PC-3 (cell line): ENCODE data around the gene ARHGAP28. TPM values are rescaled to one million over a fixed set of nuclear protein-coding genes. Genes with fewer than 3 reads are reported as not detected.

ENCODE experiments used
- ATAC-seq: fragments of 200-7000 bp; cut with Tn5 transposase; 2 replicates; pipeline ENCODE4 v1.9.1; 2020; ENCODE audit warnings: mild to moderate bottlenecking, moderate library complexity
- BruUV-seq: library from RNA; stranded (reverse); fragments of 400-500 nt; replicated peaks from 2 replicates; lab custom pipeline; 2021; lab: Mats Ljungman, UMichigan
- CTCF ChIA-PET: fragments of 300-600 bp; sonication (Branson Sonifier 250); formaldehyde crosslinking; loops from one replicate; lab custom pipeline; 2022; ENCODE audit warnings: antibody characterized with exemption; lab: Charles Lee
- POLR2A ChIA-PET: fragments of 300-600 bp; sonication (Branson Sonifier 250); formaldehyde crosslinking; loops from one replicate; lab custom pipeline; 2022; ENCODE audit warnings: antibody characterized with exemption; ENCODE audit not compliant: unreplicated experiment; lab: Charles Lee
- DNase-seq: peaks from one replicate; pipeline ENCODE4 v3.0.0-alpha.2; 2015
- H2AFZ ChIP-seq: fragments of 300-600 bp; sonication (generic); 2 replicates; pipeline ENCODE4 v1.6.0; 2016; ENCODE audit warnings: antibody characterized with exemption, low read length
- H3F3A ChIP-seq: fragments of 300-600 bp; sonication (generic); one replicate; pipeline ENCODE4 v1.6.0; 2017; ENCODE audit warnings: antibody characterized with exemption, low read length, control low read depth, mild to moderate bottlenecking; ENCODE audit not compliant: unreplicated experiment
- H3K27ac ChIP-seq: fragments of 300-600 bp; sonication (generic); 2 replicates; pipeline ENCODE4 v1.5.1; 2016; ENCODE audit warnings: mild to moderate bottlenecking, low read length
- H3K27me3 ChIP-seq: fragments of 300-600 bp; sonication (generic); 2 replicates; pipeline ENCODE4 v1.6.1; 2016; ENCODE audit warnings: low read length, mixed read lengths
- H3K36me3 ChIP-seq: fragments of 300-600 bp; sonication (generic); 2 replicates; pipeline ENCODE4 v1.6.1; 2016; ENCODE audit warnings: low read depth, mixed run types, low read length, mixed read lengths
- H3K4me1 ChIP-seq: fragments of 300-600 bp; sonication (generic); 2 replicates; pipeline ENCODE4 v1.5.1; 2016; ENCODE audit warnings: low read length; ENCODE audit not compliant: insufficient read depth
- H3K4me2 ChIP-seq: fragments of 300-600 bp; sonication (generic); 2 replicates; pipeline ENCODE4 v1.6.0; 2016; ENCODE audit warnings: low read length
- H3K4me3 ChIP-seq: fragments of 300-600 bp; sonication (generic); 2 replicates; pipeline ENCODE4 v1.5.1; 2016; ENCODE audit warnings: mild to moderate bottlenecking, low read length, mixed read lengths
- H3K79me2 ChIP-seq: fragments of 300-600 bp; sonication (generic); 2 replicates; pipeline ENCODE4 v1.6.1; 2017; ENCODE audit warnings: low read length, mixed read lengths
- H3K9ac ChIP-seq: fragments of 300-600 bp; sonication (generic); 2 replicates; pipeline ENCODE4 v1.6.0; 2016; ENCODE audit warnings: mild to moderate bottlenecking, low read length
- H3K9me2 ChIP-seq: fragments of 300-600 bp; sonication (generic); replicated peaks from 2 replicates; pipeline ENCODE4 v1.6.1; 2016; ENCODE audit warnings: mixed run types, low read length, mixed read lengths
- H3K9me3 ChIP-seq: fragments of 300-600 bp; sonication (generic); 2 replicates; pipeline ENCODE4 v1.6.1; 2016; ENCODE audit warnings: low read length, mixed read lengths
- H4K20me1 ChIP-seq: fragments of 300-600 bp; sonication (generic); 2 replicates; pipeline ENCODE4 v1.6.1; 2016; ENCODE audit warnings: low read length, mixed read lengths
- EZH2 ChIP-seq: fragments of 300-600 bp; sonication (generic); IDR thresholded peaks from one replicate; pipeline ENCODE4 v1.6.1; 2017; ENCODE audit warnings: antibody characterized with exemption, mild to moderate bottlenecking, low read length; ENCODE audit not compliant: unreplicated experiment
- EZH2phosphoT487 ChIP-seq: fragments of 300-600 bp; sonication (generic); IDR thresholded peaks from 2 replicates; pipeline ENCODE4 v1.6.1; 2018; ENCODE audit warnings: mild to moderate bottlenecking, antibody characterized with exemption, low read length, borderline replicate concordance
- intact Hi-C: fragments of 100-400 bp; cut with micrococcal nuclease; formaldehyde crosslinking; loops from 2 replicates; pipeline ENCODE4 v1.9.0; 2023
- total RNA-seq: library from RNA; depleted of rRNA; stranded (reverse); fragments of >200 nt; gene quantifications from 2 replicates; pipeline ENCODE4 v1.2.3, GENCODE V29; 2014
- TF ChIP-seq, protein P1 (sequence below): fragments of 300-600 bp; sonication (generic); conservative IDR thresholded peaks from 2 replicates; pipeline ENCODE4 v1.5.1; 2017; ENCODE audit warnings: antibody characterized with exemption, low read depth, mild to moderate bottlenecking, low read length

The ARHGAP28 gene
- total RNA-seq, 1 experiment from 2014 or later: 10.0 TPM

DNA sequence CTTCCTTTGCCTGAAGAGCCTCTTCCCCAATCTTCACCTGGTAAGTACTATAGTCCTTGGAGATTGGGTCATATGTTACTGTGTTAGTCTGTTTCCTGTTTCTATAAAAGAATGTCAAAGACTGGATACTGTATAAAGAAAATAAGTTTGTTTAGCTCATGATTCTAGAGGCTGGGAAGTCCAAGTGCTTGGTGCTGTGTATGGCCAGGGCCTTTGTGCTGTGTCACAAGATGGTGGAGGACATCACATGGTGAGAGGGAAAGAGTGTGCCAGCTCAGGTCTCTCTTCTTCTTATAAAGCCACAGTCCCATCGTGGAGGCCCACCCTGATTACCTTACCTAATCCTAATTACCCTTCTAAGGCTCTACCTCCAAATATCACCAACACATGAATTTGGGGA, 20.9 kb downstream of the ARHGAP28 start:
- BruUV-seq: no TSS peak
- CTCF ChIA-PET: no interaction called here
- H4K20me1 ChIP-seq: no peaks in the 10 kb centered on the region

DNA sequence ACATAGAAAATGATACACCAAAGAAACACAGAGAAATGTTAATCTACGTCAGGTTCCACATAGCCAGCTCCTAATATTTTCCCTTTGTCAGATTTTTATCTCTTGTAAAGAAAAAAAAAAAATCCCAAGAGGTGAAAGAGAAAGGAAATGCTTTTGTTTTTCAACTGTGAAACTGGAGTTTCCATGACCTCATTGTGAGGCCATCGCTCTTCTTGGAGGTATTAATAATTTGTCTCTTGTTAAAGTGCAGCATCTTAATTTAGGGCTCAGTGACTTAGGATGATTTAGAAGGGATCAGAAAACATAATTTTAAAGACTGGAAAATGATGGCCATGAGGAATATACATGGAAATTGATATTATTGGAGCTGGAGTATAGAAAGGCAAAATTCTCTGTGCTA, 21.7 kb downstream of the ARHGAP28 start:
- Histone ChIP-seq H4K20me1 (no peaks in the 10 kb centered on the region), H3K4me1 (peaks cover 25% of the 10 kb centered on the region), H3K9ac (no peak overlapping the region), H3K9me2 (no peaks in the 10 kb centered on the region), H2AFZ (no peak overlapping the region), H3K4me2 (no peak overlapping the region), H3K27ac (no peak overlapping the region), H3F3A (no peaks in the 10 kb centered on the region), H3K79me2 (no peaks in the 10 kb centered on the region), H3K27me3 (no peaks in the 10 kb centered on the region), H3K36me3 (no peaks in the 10 kb centered on the region), H3K4me3 (no peak overlapping the region), H3K9me3 (no peaks in the 10 kb centered on the region)
- TF ChIP-seq, protein P1, sequence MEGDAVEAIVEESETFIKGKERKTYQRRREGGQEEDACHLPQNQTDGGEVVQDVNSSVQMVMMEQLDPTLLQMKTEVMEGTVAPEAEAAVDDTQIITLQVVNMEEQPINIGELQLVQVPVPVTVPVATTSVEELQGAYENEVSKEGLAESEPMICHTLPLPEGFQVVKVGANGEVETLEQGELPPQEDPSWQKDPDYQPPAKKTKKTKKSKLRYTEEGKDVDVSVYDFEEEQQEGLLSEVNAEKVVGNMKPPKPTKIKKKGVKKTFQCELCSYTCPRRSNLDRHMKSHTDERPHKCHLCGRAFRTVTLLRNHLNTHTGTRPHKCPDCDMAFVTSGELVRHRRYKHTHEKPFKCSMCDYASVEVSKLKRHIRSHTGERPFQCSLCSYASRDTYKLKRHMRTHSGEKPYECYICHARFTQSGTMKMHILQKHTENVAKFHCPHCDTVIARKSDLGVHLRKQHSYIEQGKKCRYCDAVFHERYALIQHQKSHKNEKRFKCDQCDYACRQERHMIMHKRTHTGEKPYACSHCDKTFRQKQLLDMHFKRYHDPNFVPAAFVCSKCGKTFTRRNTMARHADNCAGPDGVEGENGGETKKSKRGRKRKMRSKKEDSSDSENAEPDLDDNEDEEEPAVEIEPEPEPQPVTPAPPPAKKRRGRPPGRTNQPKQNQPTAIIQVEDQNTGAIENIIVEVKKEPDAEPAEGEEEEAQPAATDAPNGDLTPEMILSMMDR: no peak
- DNase-seq: no peak
- intact Hi-C loops: no loop called here
- no peak for ATAC-seq
- ChIA-PET POLR2A (no interaction called here), CTCF (no interaction called here)
- BruUV-seq: no TSS peak

More for the DNA sequence above, 20.9 kb downstream of the ARHGAP28 start:
- no peaks in the 10 kb centered on the region for H3K27me3 ChIP-seq
- H3K4me1 ChIP-seq: peaks cover 33% of the 10 kb centered on the region
- H3K27ac ChIP-seq: no peak overlapping the region
- H3F3A ChIP-seq: no peaks in the 10 kb centered on the region
- no peak for DNase-seq
- H3K4me2 ChIP-seq: no peak overlapping the region
- POLR2A ChIA-PET: no interaction called here
- H3K9ac ChIP-seq: no peak overlapping the region
- intact Hi-C loops: no loop called here
- no peaks in the 10 kb centered on the region for H3K9me2 ChIP-seq
- H2AFZ ChIP-seq: no peak overlapping the region
- no peaks in the 10 kb centered on the region for H3K36me3 ChIP-seq
- ATAC-seq: no peak
- no peak for TF ChIP-seq EZH2
- no peak for TF ChIP-seq EZH2phosphoT487
- TF ChIP-seq, protein P1: no peak
- no peaks in the 10 kb centered on the region for H3K9me3 ChIP-seq
- no peak overlapping the region for H3K4me3 ChIP-seq
- H3K79me2 ChIP-seq: no peaks in the 10 kb centered on the region

DNA sequence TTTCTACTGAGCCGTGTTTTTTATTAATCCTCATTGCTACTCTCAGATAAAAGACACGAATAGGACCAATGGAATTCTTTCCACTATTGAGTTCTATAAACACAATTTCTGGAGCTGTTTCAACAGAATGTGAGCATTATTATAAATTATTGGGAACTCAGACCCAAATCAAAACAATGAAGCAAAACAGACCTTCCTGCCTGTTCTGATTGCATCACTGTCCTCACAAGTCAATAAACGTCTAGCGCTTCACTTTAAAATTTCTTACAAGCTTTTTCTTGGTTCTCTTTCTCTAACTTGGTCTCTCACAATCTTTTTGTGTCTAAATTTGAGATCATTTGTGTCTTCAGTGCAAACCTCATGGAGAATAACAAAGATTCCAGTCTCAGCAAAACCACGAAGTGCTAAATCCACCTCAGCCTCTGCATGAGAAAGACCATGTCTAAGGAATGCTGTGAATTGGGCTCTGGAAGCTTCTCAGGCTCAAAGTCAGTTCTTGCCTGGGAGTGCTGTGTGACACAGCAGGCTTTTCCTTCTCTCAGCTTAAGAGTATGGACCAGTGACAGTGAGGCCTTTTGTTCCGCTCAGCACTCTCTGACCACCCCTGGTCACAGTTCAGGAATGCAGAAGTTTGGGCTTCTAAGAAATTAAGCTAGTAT, 22.8 kb downstream of the ARHGAP28 start:
- peaks cover 14% of the 10 kb centered on the region for H3K4me1 ChIP-seq
- no peaks in the 10 kb centered on the region for H3K36me3 ChIP-seq
- no peak overlapping the region for H3K4me3 ChIP-seq
- no peak overlapping the region for H3K27ac ChIP-seq
- TF ChIP-seq, protein P1: no peak
- no peak for TF ChIP-seq EZH2phosphoT487
- TF ChIP-seq EZH2: no peak
- no peaks in the 10 kb centered on the region for H3K79me2 ChIP-seq
- no peaks in the 10 kb centered on the region for H3K27me3 ChIP-seq
- no peaks in the 10 kb centered on the region for H3K9me2 ChIP-seq
- no peak overlapping the region for H2AFZ ChIP-seq
- H3K9me3 ChIP-seq: no peaks in the 10 kb centered on the region
- no peaks in the 10 kb centered on the region for H3F3A ChIP-seq
- H3K9ac ChIP-seq: no peak overlapping the region
- DNase-seq: no peak
- ChIA-PET POLR2A (no interaction called here), CTCF (interaction anchor here (0.6 kb wide), 1 partner anchor 140 kb away, joined by 3 read pairs; no protein-coding TSS in a partner anchor)
- intact Hi-C loops: no loop called here
- ATAC-seq: no peak
- no peaks in the 10 kb centered on the region for H4K20me1 ChIP-seq
- no peak overlapping the region for H3K4me2 ChIP-seq
- BruUV-seq: no TSS peak
